Measurements from ENCODE around the gene FYB1. TPM values are rescaled to one million over a fixed set of nuclear protein-coding genes. Genes with fewer than 3 reads are reported as not detected.

FYB1 gene
- total RNA-seq, 2 experiments from 2014 or later: 82.8 to 83.0 TPM

DNA sequence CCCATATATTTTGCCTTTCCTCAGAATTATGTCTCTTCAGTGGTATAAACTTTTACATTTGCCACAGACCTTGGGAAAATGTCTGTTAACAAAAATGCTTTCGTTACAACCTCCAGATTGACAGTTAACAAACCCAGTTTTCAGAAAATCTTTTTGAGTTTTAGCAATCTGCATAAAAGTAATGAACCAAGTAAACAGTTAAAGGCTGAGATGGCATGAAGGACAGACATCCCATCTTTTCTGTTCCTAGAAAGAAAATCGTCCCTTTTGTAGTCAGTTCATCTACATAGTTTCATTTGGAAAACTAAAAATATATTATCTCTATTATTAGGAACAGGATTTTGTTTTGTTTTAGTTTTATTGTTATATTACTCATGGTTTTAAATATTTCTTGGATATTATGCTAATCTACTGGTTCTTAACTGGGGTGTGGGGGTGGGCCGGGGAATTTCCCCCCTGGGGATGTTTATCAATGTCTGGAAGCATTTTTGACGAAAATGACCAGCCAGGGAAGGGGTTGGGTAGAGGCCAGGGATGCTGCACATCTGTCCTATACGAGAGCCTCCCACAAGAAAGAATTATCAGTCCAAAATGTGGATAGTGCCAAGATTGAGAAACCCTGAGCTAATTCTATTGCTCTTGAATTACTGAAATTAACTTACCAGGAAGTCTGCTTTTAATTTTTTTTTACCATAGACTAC, 11.9 kb downstream of the FYB1 start:
- peak overlapping the region; percentile 94 for H3K27ac Mint-ChIP-seq
- DNase-seq: peak; percentile 24
- POLR2A ChIA-PET: no interaction called here
- no peak for ATAC-seq
- no peaks in the 10 kb centered on the region for H3K27me3 Mint-ChIP-seq
- intact Hi-C loops (cut with micrococcal nuclease): loop anchor here (10.0 kb wide), 2 partner anchors 133 to 1477 kb away; partner anchors contain the start of gene RICTOR
- TF ChIP-seq, protein P1, sequence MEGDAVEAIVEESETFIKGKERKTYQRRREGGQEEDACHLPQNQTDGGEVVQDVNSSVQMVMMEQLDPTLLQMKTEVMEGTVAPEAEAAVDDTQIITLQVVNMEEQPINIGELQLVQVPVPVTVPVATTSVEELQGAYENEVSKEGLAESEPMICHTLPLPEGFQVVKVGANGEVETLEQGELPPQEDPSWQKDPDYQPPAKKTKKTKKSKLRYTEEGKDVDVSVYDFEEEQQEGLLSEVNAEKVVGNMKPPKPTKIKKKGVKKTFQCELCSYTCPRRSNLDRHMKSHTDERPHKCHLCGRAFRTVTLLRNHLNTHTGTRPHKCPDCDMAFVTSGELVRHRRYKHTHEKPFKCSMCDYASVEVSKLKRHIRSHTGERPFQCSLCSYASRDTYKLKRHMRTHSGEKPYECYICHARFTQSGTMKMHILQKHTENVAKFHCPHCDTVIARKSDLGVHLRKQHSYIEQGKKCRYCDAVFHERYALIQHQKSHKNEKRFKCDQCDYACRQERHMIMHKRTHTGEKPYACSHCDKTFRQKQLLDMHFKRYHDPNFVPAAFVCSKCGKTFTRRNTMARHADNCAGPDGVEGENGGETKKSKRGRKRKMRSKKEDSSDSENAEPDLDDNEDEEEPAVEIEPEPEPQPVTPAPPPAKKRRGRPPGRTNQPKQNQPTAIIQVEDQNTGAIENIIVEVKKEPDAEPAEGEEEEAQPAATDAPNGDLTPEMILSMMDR (IDR thresholded peaks at IDR 0.05): no peak
- peak overlapping the region; percentile 71 for H3K4me3 Mint-ChIP-seq
- peaks cover 6% of the 10 kb centered on the region for H3K36me3 Mint-ChIP-seq (ENCODE audit: low read depth)
- CTCF ChIA-PET: interaction anchor here (2.5 kb wide), 1 partner anchor 10 kb away, joined by 8 read pairs; no protein-coding TSS in a partner anchor
- no peaks in the 10 kb centered on the region for H3K9me3 Mint-ChIP-seq
- peaks cover 77% of the 10 kb centered on the region for H3K4me1 Mint-ChIP-seq (ENCODE audit: low read depth)

DNA sequence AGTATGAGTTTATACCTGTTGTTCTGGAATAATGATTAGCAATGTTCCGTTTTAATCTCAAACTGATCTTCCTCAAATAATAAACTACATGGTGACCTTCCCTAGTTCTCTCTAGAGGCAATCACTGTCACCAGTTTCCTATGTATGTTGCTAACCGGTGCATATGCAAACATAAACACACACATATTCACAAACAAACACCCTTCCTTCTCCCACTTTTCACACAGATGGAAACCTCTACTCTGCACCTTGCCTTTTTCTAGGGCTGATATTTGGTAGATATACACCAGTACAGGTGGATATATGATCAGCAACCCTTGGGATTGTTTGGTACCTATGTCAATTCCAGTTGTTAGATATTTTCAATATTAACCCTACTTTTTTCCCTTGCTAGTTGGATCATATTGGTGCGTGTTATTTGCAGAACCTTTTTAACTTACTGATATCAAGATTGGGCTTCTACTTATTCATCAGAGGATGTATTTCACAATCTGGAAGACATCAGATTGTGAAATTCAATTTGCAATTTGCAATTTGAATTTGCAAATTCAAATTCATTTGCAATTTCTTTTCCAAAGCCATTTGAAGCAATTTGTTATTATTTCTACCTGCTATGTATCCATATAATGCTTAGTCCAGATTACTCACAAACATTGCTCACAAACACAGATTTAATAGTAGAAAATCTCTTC, 12.6 kb downstream of the FYB1 start:
- POLR2A ChIA-PET: no interaction called here
- DNase-seq (no peak), ATAC-seq (no peak)
- CTCF ChIA-PET: interaction anchor here (0.5 to 1.0 kb wide), 3 partner anchors 18 to 60 kb away, joined by 3 to 4 read pairs (median 3); no protein-coding TSS in a partner anchor
- peak overlapping the region; percentile 71 for H3K4me3 Mint-ChIP-seq
- H3K27ac Mint-ChIP-seq: peak overlapping the region; percentile 94
- TF ChIP-seq, protein P1 (IDR thresholded peaks at IDR 0.05): no peak
- no peaks in the 10 kb centered on the region for H3K9me3 Mint-ChIP-seq
- peaks cover 71% of the 10 kb centered on the region for H3K4me1 Mint-ChIP-seq (ENCODE audit: low read depth)
- intact Hi-C loops (cut with micrococcal nuclease): loop anchor here (10.0 kb wide), 2 partner anchors 132 to 1478 kb away; partner anchors contain the start of gene RICTOR
- no peaks in the 10 kb centered on the region for H3K27me3 Mint-ChIP-seq
- H3K36me3 Mint-ChIP-seq (ENCODE audit: low read depth): peaks cover 8% of the 10 kb centered on the region

DNA sequence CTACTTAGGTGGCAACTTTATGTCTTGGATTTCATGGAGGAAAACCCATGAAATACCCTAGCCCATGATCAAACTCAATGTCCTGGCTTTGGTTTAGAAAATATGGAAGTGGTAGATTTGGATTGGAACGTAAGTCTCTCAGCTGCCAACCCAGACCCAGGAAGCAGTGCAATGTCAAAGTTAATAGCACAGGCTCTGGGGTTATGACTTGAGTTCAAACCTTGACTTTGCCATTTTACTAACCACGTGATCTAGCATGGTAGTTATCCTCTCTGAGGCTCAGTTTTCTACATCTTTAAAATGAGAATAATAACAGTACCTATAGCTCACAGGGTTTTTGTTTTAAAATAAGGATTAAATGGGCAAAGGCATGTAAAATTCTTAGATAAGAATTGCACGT, 13.8 kb downstream of the FYB1 start:
- DNase-seq: peak; percentile 33
- ChIA-PET CTCF (interaction anchor here (1.0 to 1.2 kb wide), 4 partner anchors 12 to 77 kb away, joined by 3 to 6 read pairs (median 4); no protein-coding TSS in a partner anchor), POLR2A (interaction anchor here (0.8 to 2.5 kb wide), 2 partner anchors 12 to 14 kb away, joined by 5 to 7 read pairs; no protein-coding TSS in a partner anchor)
- Mint-ChIP-seq H3K4me1 (ENCODE audit: low read depth) (peaks cover 61% of the 10 kb centered on the region), H3K9me3 (no peaks in the 10 kb centered on the region), H3K4me3 (peak overlapping the region; percentile 92), H3K27me3 (no peaks in the 10 kb centered on the region), H3K36me3 (ENCODE audit: low read depth) (peaks cover 10% of the 10 kb centered on the region), H3K27ac (peak overlapping the region; percentile 97)
- ATAC-seq: no peak
- TF ChIP-seq, protein P1 (IDR thresholded peaks at IDR 0.05): no peak
- intact Hi-C loops (cut with micrococcal nuclease): loop anchor here (10.0 kb wide), 2 partner anchors 131 to 1479 kb away; partner anchors contain the start of gene RICTOR

DNA sequence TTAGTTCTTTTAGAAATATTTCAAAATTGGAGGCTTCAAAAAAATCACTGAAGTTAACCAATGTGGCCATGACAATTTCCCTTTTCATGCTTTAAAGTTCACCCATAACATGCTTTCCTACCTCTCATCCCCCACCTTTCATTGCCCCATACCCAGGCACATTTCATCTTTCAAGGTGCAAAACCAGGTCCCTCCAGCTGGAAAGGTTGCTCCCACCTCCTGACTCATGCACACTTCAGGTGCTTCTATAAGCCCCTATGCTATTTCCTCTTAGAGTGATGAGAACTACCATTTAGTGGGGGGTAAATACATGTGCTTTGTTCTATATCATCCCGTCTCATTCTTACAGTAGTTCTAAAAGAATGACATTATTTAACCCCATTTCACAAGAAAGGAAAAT, 15.4 kb downstream of the FYB1 start:
- peak overlapping the region; percentile 97 for H3K27ac Mint-ChIP-seq
- H3K4me1 Mint-ChIP-seq (ENCODE audit: low read depth): peaks cover 47% of the 10 kb centered on the region
- ATAC-seq (no peak), DNase-seq (no peak)
- intact Hi-C loops (cut with micrococcal nuclease): loop anchor here (5.0 to 10.0 kb wide), 3 partner anchors 47 to 1481 kb away; partner anchors contain the start of gene RICTOR
- no peaks in the 10 kb centered on the region for H3K27me3 Mint-ChIP-seq
- ChIA-PET POLR2A (interaction anchor here (2.5 kb wide), 1 partner anchor 13 kb away, joined by 7 read pairs; no protein-coding TSS in a partner anchor), CTCF (interaction anchor here (1.6 to 4.8 kb wide), 2 partner anchors 12 to 14 kb away, joined by 6 to 25 read pairs; no protein-coding TSS in a partner anchor)
- peaks cover 18% of the 10 kb centered on the region for H3K36me3 Mint-ChIP-seq (ENCODE audit: low read depth)
- H3K9me3 Mint-ChIP-seq: no peaks in the 10 kb centered on the region
- peak overlapping the region; percentile 92 for H3K4me3 Mint-ChIP-seq
- TF ChIP-seq, protein P1 (IDR thresholded peaks at IDR 0.05): no peak

All from activated CD8-positive, alpha-beta T cell treated with anti-CD3 and anti-CD28 coated beads for 36 hours (primary cell).